Epithelial cell of esophagus (primary cell): Measurements from ENCODE around the gene CXCL11.

Experiments used
- DNase-seq: peaks from one replicate; pipeline ENCODE4 v3.0.0; 2010; ENCODE audit warnings: low read depth
- H3K4me3 ChIP-seq: 2 replicates; pipeline ENCODE4 v1.5.1; 2011; ENCODE audit warnings: mild to moderate bottlenecking, low read length, control low read depth
- CTCF ChIP-seq: IDR thresholded peaks from 2 replicates; pipeline ENCODE4 v1.5.1; 2011; ENCODE audit warnings: low read depth, mild to moderate bottlenecking, low read length, control low read depth, inconsistent platforms; ENCODE audit not compliant: insufficient read depth; ENCODE audit errors: missing control alignments

Gene CXCL11

GRCh38 chr4:75989846-75990528 lies 45.9 kb downstream of the CXCL11 start:
- DNase-seq, result peak; percentile 5
- TF ChIP-seq CTCF, result no peak
- H3K4me3 ChIP-seq, result peak overlapping the region; percentile 85

GRCh38 chr4:75985116-75985515 lies 50.8 kb downstream of the CXCL11 start:
- no peak for TF ChIP-seq CTCF
- peak; percentile 80 for DNase-seq
- no peak overlapping the region for H3K4me3 ChIP-seq
